K562 (cell line): ENCODE measurements around the gene SOX12. TPM values are rescaled to one million over a fixed set of nuclear protein-coding genes. Genes with fewer than 3 reads are reported as not detected.
A peak's percentile ranks its signal among the peaks of the same experiment; 100 is the strongest.

Experiments
- BRD4 ChIP-seq: fragments of 200-600 bp; sonication (generic); IDR thresholded peaks from 2 replicates; pipeline ENCODE4 v1.6.1; 2017; ENCODE audit warnings: inconsistent platforms
- CC2D1A ChIP-seq: fragments of 450-650 bp; IDR thresholded peaks from 2 replicates; pipeline ENCODE4 v1.6.1; 2017; ENCODE audit warnings: mild to moderate bottlenecking
- CREB1 ChIP-seq, 2 experiments: sonication (generic) in 1 of 2; formaldehyde crosslinking in 1 of 2; IDR thresholded peaks; 2 replicates each; pipeline versions ENCODE4 v1.6.1 to v1.8.0; 2012 to 2022; ENCODE audit warnings: inconsistent platforms in 1 of 2, mild to moderate bottlenecking in 1 of 2, missing genetic modification reagents in 1 of 2, moderate library complexity in 1 of 2
- CREB3L1 ChIP-seq: fragments of 450-650 bp; IDR thresholded peaks from 2 replicates; pipeline ENCODE4 v1.6.1; 2014; ENCODE audit warnings: low read depth, mild to moderate bottlenecking, moderate library complexity, borderline replicate concordance
- CUX1 ChIP-seq: fragments of 200-800 bp; sonication (Bioruptor generic); IDR thresholded peaks from 2 replicates; pipeline ENCODE4 v1.6.1; 2016; ENCODE audit warnings: missing genetic modification characterization, missing compliant biosample characterization
- DEAF1 ChIP-seq: fragments of 450-650 bp; formaldehyde crosslinking; IDR thresholded peaks from 2 replicates; pipeline ENCODE4 v1.4.0; 2020; ENCODE audit warnings: mild to moderate bottlenecking, moderate library complexity
- GTF2F1 ChIP-seq: IDR thresholded peaks from 2 replicates; pipeline ENCODE4 v1.6.1; 2011; ENCODE audit warnings: low read depth, low read length, improper control_type of control experiment
- HOMEZ ChIP-seq: fragments of 250-450 bp; sonication (Bioruptor Pico); IDR thresholded peaks from 2 replicates; pipeline ENCODE4 v1.4.0; 2020; ENCODE audit warnings: mild to moderate bottlenecking, moderate library complexity
- OTX1 ChIP-seq: fragments of 450-650 bp; formaldehyde crosslinking; IDR thresholded peaks from 2 replicates; pipeline ENCODE4 v1.4.0; 2022; ENCODE audit warnings: mild to moderate bottlenecking
- PRDM10 ChIP-seq: fragments of 450-650 bp; IDR thresholded peaks from 2 replicates; pipeline ENCODE4 v1.6.1; 2018; ENCODE audit not compliant: partially characterized antibody
- RBM39 ChIP-seq: fragments of 200-400 bp; formaldehyde crosslinking; optimal IDR thresholded peaks from 2 replicates; pipeline ENCODE3; 2018; ENCODE audit warnings: low read depth, low read length
- polyA plus RNA-seq, 8 experiments: library from polyadenylated mRNA; depleted of rRNA in 4 of 8; stranded (reverse) in 5 of 8; unstranded in 3 of 8; fragments of >200 nt; fragmentation: Nextera tagmentation in 2 of 8; fragmentation: Illumina TruSeq in 1 of 8; extraction: Ambion mirVana in 2 of 8; extraction: Trizol in 1 of 8; gene quantifications; 2 replicates each; pipeline versions ENCODE4 v1.2.1 to v1.2.3, GENCODE V29; 2011 to 2014; ENCODE audit warnings: inconsistent platforms in 1 of 8, missing spikeins in 1 of 8
- total RNA-seq, 7 experiments: library from RNA; depleted of rRNA in 6 of 7; stranded (reverse); fragments of >200 nt in 6 of 7; fragmentation: Illumina TruSeq in 2 of 7; extraction: Trizol in 2 of 7; gene quantifications; 2 replicates each; pipeline versions ENCODE4 v1.2.1 to v1.2.3, GENCODE V29; 2011 to 2021; ENCODE audit warnings: low replicate concordance in 1 of 7

SOX12 gene
- total and polyA plus RNA-seq, 9 of the 15 experiments (the other 6 are each of a cell fraction or from before 2014, with no cell fraction given), result 0.42 to 26.3 (median 2.6) TPM

GRCh38 chr20:354298-354977 is 29.1 kb downstream of the SOX12 start (continued):
- TF ChIP-seq CUX1 (no peak), CREB3L1 (no peak), RBM39 (no peak), HOMEZ (CRISPR knock-in tag) (no peak), DEAF1 (CRISPR knock-in tag) (peak; percentile 85), CREB1 (IDR thresholded peaks at IDR 0.05) (no peak), CREB1 (CRISPR knock-in tag; IDR thresholded peaks at IDR 0.05) (peak; percentile 64), PRDM10 (no peak), GTF2F1 (no peak), OTX1 (CRISPR knock-in tag) (0 out of 2 replicates have a peak, but pooled peaks have one; percentile 7), BRD4 (0 out of 2 replicates have a peak, but pooled peaks have one; percentile 63), CC2D1A (peak; percentile 85; the same call in 1 of the 2 replicates)
